Heart left ventricle (tissue), 13 donors: Measurements from ENCODE around the gene SLC38A10.

Experiments
- CTCF ChIP-seq, 12 donors: fragments of 200-600 bp; sonication (generic) in 4 of 12; IDR thresholded peaks; one replicate each; pipeline versions ENCODE4 v1.5.0 to v1.8.0; 2018 to 2022; ENCODE audit warnings: antibody characterized with exemption in 12 of 12, mild to moderate bottlenecking in 5 of 12
- POLR2A ChIP-seq, 2 donors: fragments of 450-650 bp; IDR thresholded peaks; one replicate each; pipeline ENCODE4 v1.6.1; 2017; ENCODE audit warnings: antibody characterized with exemption in 2 of 2, mild to moderate bottlenecking in 2 of 2, moderate library complexity in 2 of 2
- donor health status: ischemic (EF 13 %, LVEDD 7.1; RV severe dilation, severe dysfunction).
- donor health status: DM: no; HTN: yes; CAD: no.
- donor health status: DM: no; HTN: no; CAD: no.
- donor health status: ischemic (EF 25% LVEDD 6.9; RV normal size, moderate dysfunction).
- donor health status: ischemic (EF 25% LVEDD 5.7; RV mildly dilated, moderate dysfunction).
- donor health status: ischemic (EF 35%, LVEDD 5.7; RV mildly dilated, moderate dysfunction).
- donor health status: nonischemic (EF 11% LVEDD 7.7; RV severe dilation, severe dysfunction).
- donor health status: DM: yes; HTN: yes; CAD: no.
- donor health status: PGD.
- donor health status: ischemic (EF 29% LVEDD 5.4; RV normal size, mild dysfunction).
- donor health status: nonischemic (EF 23%, LVEDD 6.1; RV moderate dilation, normal function).

- TF ChIP-seq CTCF (IDR thresholded peaks at IDR 0.05) (no peak), POLR2A (IDR thresholded peaks at IDR 0.05) (no peak)
These were observed 95.7 kb downstream of the SLC38A10 start for GRCh38 chr17:81199482-81199830.
